ENCODE measurements around the gene HIPK4.

GRCh38 chr19:40387155-40387554 lies 2.8 kb downstream of the HIPK4 start:
- no peak for TF ChIP-seq GATA2 (IDR thresholded peaks at IDR 0.05; ENCODE audit: low read depth, low read length)
- no peak for TF ChIP-seq GATA3 (IDR thresholded peaks at IDR 0.05; ENCODE audit: low read depth, low read length)

All from SH-SY5Y (cell line).